Pancreas (tissue), 10 donors: Measurements from ENCODE around the gene IL4I1. TPM values are rescaled to one million over a fixed set of nuclear protein-coding genes. Genes with fewer than 3 reads are reported as not detected.

Experiments
- ATAC-seq, 4 donors: fragments of 200-7000 bp; cut with Tn5 transposase; one replicate each; pipeline versions ENCODE4 v1.8.0 to v1.9.1; 2020; ENCODE audit warnings: mild to moderate bottlenecking in 4 of 4, moderate library complexity in 4 of 4
- DNase-seq, 6 donors: peaks; one replicate each; pipeline ENCODE4 v3.0.0-alpha.2; 2020
- FAIRE-seq: peaks from 2 replicates; lab custom pipeline; 2012; peaks lifted over from hg19 to GRCh38; lab: Jason Lieb, UNC
- H3K27ac ChIP-seq, 4 donors: fragments of 200-600 bp; sonication (generic); 1 replicate in 3 of 4; 2 replicates in 1 of 4; pipeline versions ENCODE4 v1.5.0 to v1.8.0; 2020
- H3K27me3 ChIP-seq, 4 donors: fragments of 200-600 bp; one replicate each; pipeline ENCODE4 v1.8.0; 2021
- H3K36me3 ChIP-seq, 3 donors: fragments of 200-600 bp; sonication (generic) in 1 of 3; one replicate each; pipeline versions ENCODE4 v1.5.0 to v1.8.0; 2020 to 2021
- H3K4me1 ChIP-seq, 3 donors: fragments of 200-600 bp; one replicate each; pipeline ENCODE4 v1.8.0; 2021
- H3K4me3 ChIP-seq, 4 donors: fragments of 200-600 bp; sonication (generic) in 2 of 4; one replicate each; pipeline versions ENCODE4 v1.5.0 to v1.8.0; 2020 to 2021
- H3K9me3 ChIP-seq, 4 donors: fragments of 200-600 bp; one replicate each; pipeline ENCODE4 v1.8.0; 2021
- CTCF ChIP-seq, 4 donors: fragments of 200-600 bp; sonication (generic) in 3 of 4; IDR thresholded peaks; one replicate each; pipeline versions ENCODE4 v1.5.0 to v1.8.0; 2021; ENCODE audit warnings: antibody characterized with exemption in 4 of 4
- WGBS, 2 donors: extraction: QIAGEN DNeasy Blood & Tissue Kit; methylation state at CpG; one replicate each; pipeline ENCODE4 v1.1.7; 2013; 5-methylcytosine and 5-hydroxymethylcytosine counted together
- intact Hi-C, 3 donors: fragments of 100-400 bp; cut with DNase I; formaldehyde crosslinking; loops; one replicate each; pipeline versions ENCODE4 v1.11.1 to v1.14.2; 2022
- polyA plus RNA-seq, 2 donors: library from polyadenylated mRNA; stranded (reverse); fragments of 200-250 nt; gene quantifications; one replicate each; pipeline ENCODE4 v1.2.3, GENCODE V29; 2013
- total RNA-seq, 6 donors: library from RNA; stranded (reverse); fragmentation: NEBNext Ultra II Directional in 4 of 6; extraction: Animal tissue kit (Norgen Biotek cat#: 25700) in 4 of 6; gene quantifications; one replicate each; pipeline versions ENCODE4 v1.2.1 to v1.2.4, GENCODE V29; 2021 to 2023
- donor health status: healthy with polysubstance abuse.
- donor health status: DM: no; HTN: no; CAD: no; lungs with moderate emphysema.
- donor health status: DM: no; HTN: no; CAD: no.
- donor health status: control.
- donor health status: control.
- donor health status: Bipolar disorder and iron deficiency.
- donor health status: DM: yes; HTN: yes; CAD: no.
- donor health status: DM: no; HTN: no; CAD: no.
- donor health status: DM: no; HTN: no; CAD: no.
- donor health status: DM: yes; HTN: yes; CAD: no.

IL4I1 gene
- total and polyA plus RNA-seq, 8 donors, result 0.23 to 4.0 (median 0.63) TPM

GRCh38 chr19:49933643-49934042 is 37.0 kb upstream of the IL4I1 start:
- no peaks in the 10 kb centered on the region for H3K27me3 ChIP-seq
- H3K27ac ChIP-seq, result no peak overlapping the region
- WGBS, 2 donors, result 72 to 80% methylated on average over 8 of the region's 8 CpGs
- intact Hi-C loops, result no loop called here
- no peak for TF ChIP-seq CTCF (IDR thresholded peaks at IDR 0.05)
- no peaks in the 10 kb centered on the region for H3K36me3 ChIP-seq
- ATAC-seq, result no peak
- H3K9me3 ChIP-seq, result no peaks in the 10 kb centered on the region
- no peak for FAIRE-seq
- no peak overlapping the region for H3K4me3 ChIP-seq
- peaks cover 0 to 7% (median 3%) of the 10 kb centered on the region in 3 donors for H3K4me1 ChIP-seq
- no peak for DNase-seq

- WGBS, 2 donors, result 90 to 92% methylated on average over 21 to 25 of the region's 25 CpGs
- Histone ChIP-seq H3K27me3 (no peaks in the 10 kb centered on the region), H3K27ac (no peak overlapping the region), H3K4me1 (peaks cover 4 to 8% (median 8%) of the 10 kb centered on the region in 3 donors), H3K4me3 (no peak overlapping the region), H3K36me3 (no peaks in the 10 kb centered on the region), H3K9me3 (no peaks in the 10 kb centered on the region)
- intact Hi-C loops, result no loop called here
- DNase-seq (no peak), FAIRE-seq (no peak), ATAC-seq (no peak)
- no peak for TF ChIP-seq CTCF (IDR thresholded peaks at IDR 0.05)
These were observed 36.0 kb upstream of the IL4I1 start for GRCh38 chr19:49932731-49933131.

- 93 to 99% methylated on average over 5 of the region's 5 CpGs for WGBS, 2 donors
- Histone ChIP-seq H3K4me1 (peaks cover 8 to 13% (median 9%) of the 10 kb centered on the region in 3 donors), H3K9me3 (no peaks in the 10 kb centered on the region), H3K36me3 (no peaks in the 10 kb centered on the region), H3K27me3 (no peaks in the 10 kb centered on the region), H3K27ac (no peak overlapping the region), H3K4me3 (no peak overlapping the region)
- no peak for DNase-seq
- no peak for TF ChIP-seq CTCF (IDR thresholded peaks at IDR 0.05)
- intact Hi-C loops, result no loop called here
- FAIRE-seq, result no peak
- ATAC-seq, result no peak
These were observed 35.4 kb upstream of the IL4I1 start for GRCh38 chr19:49932041-49932451.

GRCh38 chr19:49931293-49932040 is 34.8 kb upstream of the IL4I1 start:
- FAIRE-seq (no peak), DNase-seq (no peak)
- WGBS, 2 donors, result 94 to 97% methylated on average over 7 of the region's 7 CpGs

More at GRCh38 chr19:49931293-49932040, 34.8 kb upstream of the IL4I1 start:
- Histone ChIP-seq H3K36me3 (no peaks in the 10 kb centered on the region), H3K9me3 (no peaks in the 10 kb centered on the region), H3K4me1 (peaks cover 9 to 13% (median 9%) of the 10 kb centered on the region in 3 donors), H3K27me3 (no peaks in the 10 kb centered on the region), H3K27ac (no peak overlapping the region), H3K4me3 (no peak overlapping the region)
- intact Hi-C loops, result no loop called here
- no peak for ATAC-seq
- no peak for TF ChIP-seq CTCF (IDR thresholded peaks at IDR 0.05)
